ENCODE results near the gene ELOVL5. TPM values are rescaled to one million over a fixed set of nuclear protein-coding genes. Genes with fewer than 3 reads are reported as not detected.
A peak's percentile ranks its signal among the peaks of the same experiment; 100 is the strongest.
"Not testable (repeated sequence)": the region's sequence is repeated elsewhere in the genome, so short reads cannot be mapped to it uniquely, and the experiment has no call there.

Gene ELOVL5
- total and polyA plus RNA-seq, 4 donors: 22.8 to 75.5 (median 46.0) TPM

DNA sequence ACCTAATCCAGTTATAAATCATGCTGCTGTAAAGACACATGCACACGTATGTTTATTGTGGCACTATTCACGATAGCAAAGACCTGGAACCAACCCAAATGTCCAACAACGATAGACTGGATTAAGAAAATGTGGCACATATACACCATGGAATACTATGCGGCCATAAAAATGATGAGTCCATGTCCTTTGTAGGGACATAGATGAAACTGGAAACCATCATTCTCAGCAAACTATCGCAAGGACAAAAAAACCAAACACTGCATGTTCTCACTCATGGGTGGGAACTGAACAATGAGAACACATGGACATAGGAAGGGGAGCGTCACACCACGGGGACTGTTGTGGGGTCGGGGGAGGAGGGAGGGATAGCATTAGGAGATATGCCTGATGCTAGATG lies 31.5 kb downstream of the ELOVL5 start:
- H3K27ac ChIP-seq (ENCODE audit: low read depth in 1 of 2, low read length in 2 of 2); H3K4me3 ChIP-seq (ENCODE audit: low read length in 2 of 2); H3K4me1 ChIP-seq (ENCODE audit: control insufficient read depth in 1 of 2, insufficient read depth in 2 of 2, low read length in 2 of 2); intact Hi-C loops (cut with DNase I); H3K36me3 ChIP-seq (ENCODE audit: control insufficient read depth in 1 of 2, insufficient read depth in 2 of 2, low read length in 1 of 2); ATAC-seq (ENCODE audit: low FRiP score); H3K9me3 ChIP-seq (ENCODE audit: control insufficient read depth, low read length); H3K27me3 ChIP-seq (ENCODE audit: control insufficient read depth in 1 of 2, insufficient read depth in 2 of 2, low read length in 1 of 2); DNase-seq: not testable (repeated sequence)
- 67 to 70% methylated on average over 8 of the region's 8 CpGs for WGBS, 2 donors

DNA sequence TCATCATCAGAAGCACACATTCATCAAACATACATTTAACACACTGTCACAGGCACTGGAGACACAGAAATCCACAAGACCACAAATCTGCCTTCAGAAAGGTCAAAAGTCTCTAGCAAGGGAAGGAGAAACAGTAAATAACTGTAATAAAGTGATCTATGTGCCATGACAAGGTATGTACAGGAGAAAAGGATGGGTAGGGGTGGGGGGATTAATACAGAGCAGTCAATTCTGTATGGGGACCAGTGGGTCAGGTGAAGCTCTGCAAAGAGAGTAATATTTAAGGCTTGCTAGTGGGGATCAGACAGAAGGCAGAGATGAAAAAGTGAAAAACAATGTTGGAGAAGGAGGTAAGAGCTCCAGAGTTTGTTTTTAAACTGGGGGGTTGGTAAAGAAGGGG lies 32.6 kb downstream of the ELOVL5 start:
- intact Hi-C loops (cut with DNase I): no loop called here
- H3K9me3 ChIP-seq (ENCODE audit: control insufficient read depth, low read length): no peaks in the 10 kb centered on the region
- peaks cover 0 to 2% of the 10 kb centered on the region in 2 donors for H3K4me1 ChIP-seq (ENCODE audit: control insufficient read depth in 1 of 2, insufficient read depth in 2 of 2, low read length in 2 of 2)
- no peak overlapping the region for H3K4me3 ChIP-seq (ENCODE audit: low read length in 2 of 2)
- H3K27ac ChIP-seq (ENCODE audit: low read depth in 1 of 2, low read length in 2 of 2): no peak overlapping the region
- no peaks in the 10 kb centered on the region for H3K36me3 ChIP-seq (ENCODE audit: control insufficient read depth in 1 of 2, insufficient read depth in 2 of 2, low read length in 1 of 2)
- H3K27me3 ChIP-seq (ENCODE audit: control insufficient read depth in 1 of 2, insufficient read depth in 2 of 2, low read length in 1 of 2): no peaks in the 10 kb centered on the region
- DNase-seq (no peak), ATAC-seq (ENCODE audit: low FRiP score) (no peak)

DNA sequence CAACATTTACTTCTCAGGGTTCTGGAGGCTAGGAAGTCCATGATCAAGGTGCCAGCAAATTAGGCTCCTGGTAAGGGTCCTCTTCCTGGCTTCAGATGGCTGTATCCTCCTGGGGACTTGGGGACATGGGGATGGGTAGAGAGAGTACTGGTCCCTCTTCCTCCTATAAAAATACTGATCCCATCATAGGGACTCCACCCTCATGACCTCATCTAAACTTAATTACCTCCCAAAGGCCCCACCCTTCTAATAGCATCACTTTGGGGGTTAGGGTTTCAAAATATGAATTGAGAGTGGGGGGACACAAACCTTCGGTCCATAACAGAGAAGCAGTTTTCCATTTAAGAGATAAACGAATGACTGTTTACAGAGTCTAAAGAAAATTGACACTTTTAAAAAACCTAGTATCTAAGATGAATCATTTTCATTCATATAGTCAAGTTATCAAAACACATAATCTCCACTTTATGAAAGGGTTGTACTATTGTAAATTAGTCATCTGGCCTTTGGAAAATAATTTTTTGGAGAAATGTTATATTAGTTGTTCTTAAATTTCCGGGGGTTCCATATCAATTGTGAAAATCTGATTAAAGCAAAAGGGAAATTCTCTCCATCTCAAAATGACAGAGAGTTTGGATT lies 33.5 kb downstream of the ELOVL5 start:
- H3K4me3 ChIP-seq (ENCODE audit: low read length in 2 of 2): no peak overlapping the region
- H3K36me3 ChIP-seq (ENCODE audit: control insufficient read depth in 1 of 2, insufficient read depth in 2 of 2, low read length in 1 of 2): no peaks in the 10 kb centered on the region
- peaks cover 0 to 4% of the 10 kb centered on the region in 2 donors for H3K4me1 ChIP-seq (ENCODE audit: control insufficient read depth in 1 of 2, insufficient read depth in 2 of 2, low read length in 2 of 2)
- intact Hi-C loops (cut with DNase I): no loop called here
- DNase-seq: no peak
- 70 to 73% methylated on average over 3 of the region's 3 CpGs for WGBS, 2 donors
- no peak for ATAC-seq (ENCODE audit: low FRiP score)
- H3K27me3 ChIP-seq (ENCODE audit: control insufficient read depth in 1 of 2, insufficient read depth in 2 of 2, low read length in 1 of 2): no peaks in the 10 kb centered on the region
- H3K27ac ChIP-seq (ENCODE audit: low read depth in 1 of 2, low read length in 2 of 2): no peak overlapping the region
- H3K9me3 ChIP-seq (ENCODE audit: control insufficient read depth, low read length): no peaks in the 10 kb centered on the region

DNA sequence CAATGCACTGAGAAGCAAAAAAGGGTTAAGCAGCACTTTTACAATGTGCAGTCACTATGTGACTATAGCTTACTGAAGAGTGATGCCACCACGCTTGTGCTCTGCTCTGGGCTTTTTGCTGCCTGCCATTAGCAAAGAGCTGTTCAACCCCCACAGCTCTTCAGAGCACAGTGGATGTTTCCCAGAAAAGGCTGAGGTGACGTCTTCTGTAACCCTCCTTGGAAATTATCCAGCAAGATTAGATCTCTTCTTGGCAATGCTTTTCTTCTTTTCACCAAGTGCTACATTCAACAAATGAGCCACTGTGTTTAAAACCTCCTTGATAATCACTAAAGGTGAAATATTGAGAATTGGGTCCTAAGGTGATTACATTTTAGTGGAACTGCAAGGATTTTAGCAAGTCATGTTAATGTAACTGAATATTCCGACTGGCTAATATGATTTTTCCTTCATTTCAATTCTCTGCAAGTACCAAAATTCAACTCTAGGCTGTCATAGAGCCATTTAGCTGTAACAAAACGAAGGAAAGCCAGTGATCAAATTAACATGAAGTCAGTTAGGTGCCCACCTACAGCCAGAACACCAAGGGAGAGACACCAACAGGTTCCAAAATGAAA lies 34.9 kb downstream of the ELOVL5 start:
- intact Hi-C loops (cut with DNase I): no loop called here

DNA sequence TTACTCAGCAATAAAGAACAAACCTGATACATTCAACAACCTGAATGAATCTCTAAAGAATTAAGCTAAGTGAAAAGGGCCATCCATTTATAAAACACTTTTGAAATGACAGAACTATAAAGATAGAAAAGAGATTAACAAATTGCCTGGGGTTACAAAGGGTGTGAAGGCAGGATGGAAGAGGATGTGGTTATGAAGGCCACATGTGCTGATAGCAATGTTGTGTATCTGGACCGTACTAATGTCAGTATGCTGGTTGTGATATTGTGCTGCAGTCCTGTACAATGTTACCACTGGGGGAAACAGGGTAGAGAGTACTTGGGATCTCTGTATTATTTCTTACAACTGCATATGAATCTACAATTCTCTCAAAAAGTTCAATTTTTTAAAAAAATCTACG lies 36.4 kb downstream of the ELOVL5 start:
- Histone ChIP-seq H3K27ac (ENCODE audit: low read depth in 1 of 2, low read length in 2 of 2) (no peak overlapping the region), H3K9me3 (ENCODE audit: control insufficient read depth, low read length) (no peaks in the 10 kb centered on the region), H3K36me3 (ENCODE audit: control insufficient read depth in 1 of 2, insufficient read depth in 2 of 2, low read length in 1 of 2) (no peaks in the 10 kb centered on the region), H3K27me3 (ENCODE audit: control insufficient read depth in 1 of 2, insufficient read depth in 2 of 2, low read length in 1 of 2) (no peaks in the 10 kb centered on the region), H3K4me3 (ENCODE audit: low read length in 2 of 2) (no peak overlapping the region), H3K4me1 (ENCODE audit: control insufficient read depth in 1 of 2, insufficient read depth in 2 of 2, low read length in 2 of 2) (peaks cover 6 to 8% of the 10 kb centered on the region in 2 donors)
- intact Hi-C loops (cut with DNase I): no loop called here
- 75 to 87% methylated on average over 2 of the region's 2 CpGs for WGBS, 2 donors
- DNase-seq: no peak
- ATAC-seq (ENCODE audit: low FRiP score): no peak

More for the DNA sequence above, 34.9 kb downstream of the ELOVL5 start:
- Histone ChIP-seq H3K36me3 (ENCODE audit: control insufficient read depth in 1 of 2, insufficient read depth in 2 of 2, low read length in 1 of 2) (no peaks in the 10 kb centered on the region), H3K4me3 (ENCODE audit: low read length in 2 of 2) (no peak overlapping the region), H3K27me3 (ENCODE audit: control insufficient read depth in 1 of 2, insufficient read depth in 2 of 2, low read length in 1 of 2) (no peaks in the 10 kb centered on the region), H3K27ac (ENCODE audit: low read depth in 1 of 2, low read length in 2 of 2) (no peak overlapping the region), H3K9me3 (ENCODE audit: control insufficient read depth, low read length) (no peaks in the 10 kb centered on the region), H3K4me1 (ENCODE audit: control insufficient read depth in 1 of 2, insufficient read depth in 2 of 2, low read length in 2 of 2) (peaks cover 6 to 7% of the 10 kb centered on the region in 2 donors)
- DNase-seq (no peak), ATAC-seq (ENCODE audit: low FRiP score) (no peak)
- 32 to 50% methylated on average over 4 of the region's 4 CpGs for WGBS, 2 donors

DNA sequence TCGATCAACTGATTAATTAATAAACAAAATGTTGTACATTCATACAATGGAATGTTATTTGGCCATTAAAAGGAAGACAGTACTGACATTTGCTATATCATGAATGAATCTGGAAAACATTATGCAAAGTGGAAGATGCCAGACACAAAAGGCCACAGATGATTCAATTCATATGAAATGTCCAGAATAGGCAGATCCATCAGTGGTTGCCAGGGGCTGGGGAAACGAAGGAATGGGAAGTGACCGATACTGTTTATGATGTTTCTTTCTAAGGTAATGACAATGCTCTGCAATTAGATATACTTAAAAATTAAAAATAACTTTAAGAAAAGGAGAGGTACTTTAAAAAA lies 37.2 kb downstream of the ELOVL5 start:
- WGBS, 2 donors: 92 to 93% methylated on average over 3 of the region's 3 CpGs
- no peak overlapping the region for H3K27ac ChIP-seq (ENCODE audit: low read depth in 1 of 2, low read length in 2 of 2)
- H3K4me1 ChIP-seq (ENCODE audit: control insufficient read depth in 1 of 2, insufficient read depth in 2 of 2, low read length in 2 of 2): peaks cover 6 to 12% of the 10 kb centered on the region in 2 donors
- no peaks in the 10 kb centered on the region for H3K9me3 ChIP-seq (ENCODE audit: control insufficient read depth, low read length)
- no peak for DNase-seq
- intact Hi-C loops (cut with DNase I): no loop called here
- no peaks in the 10 kb centered on the region for H3K27me3 ChIP-seq (ENCODE audit: control insufficient read depth in 1 of 2, insufficient read depth in 2 of 2, low read length in 1 of 2)
- no peak for ATAC-seq (ENCODE audit: low FRiP score)
- no peak overlapping the region for H3K4me3 ChIP-seq (ENCODE audit: low read length in 2 of 2)
- no peaks in the 10 kb centered on the region for H3K36me3 ChIP-seq (ENCODE audit: control insufficient read depth in 1 of 2, insufficient read depth in 2 of 2, low read length in 1 of 2)

DNA sequence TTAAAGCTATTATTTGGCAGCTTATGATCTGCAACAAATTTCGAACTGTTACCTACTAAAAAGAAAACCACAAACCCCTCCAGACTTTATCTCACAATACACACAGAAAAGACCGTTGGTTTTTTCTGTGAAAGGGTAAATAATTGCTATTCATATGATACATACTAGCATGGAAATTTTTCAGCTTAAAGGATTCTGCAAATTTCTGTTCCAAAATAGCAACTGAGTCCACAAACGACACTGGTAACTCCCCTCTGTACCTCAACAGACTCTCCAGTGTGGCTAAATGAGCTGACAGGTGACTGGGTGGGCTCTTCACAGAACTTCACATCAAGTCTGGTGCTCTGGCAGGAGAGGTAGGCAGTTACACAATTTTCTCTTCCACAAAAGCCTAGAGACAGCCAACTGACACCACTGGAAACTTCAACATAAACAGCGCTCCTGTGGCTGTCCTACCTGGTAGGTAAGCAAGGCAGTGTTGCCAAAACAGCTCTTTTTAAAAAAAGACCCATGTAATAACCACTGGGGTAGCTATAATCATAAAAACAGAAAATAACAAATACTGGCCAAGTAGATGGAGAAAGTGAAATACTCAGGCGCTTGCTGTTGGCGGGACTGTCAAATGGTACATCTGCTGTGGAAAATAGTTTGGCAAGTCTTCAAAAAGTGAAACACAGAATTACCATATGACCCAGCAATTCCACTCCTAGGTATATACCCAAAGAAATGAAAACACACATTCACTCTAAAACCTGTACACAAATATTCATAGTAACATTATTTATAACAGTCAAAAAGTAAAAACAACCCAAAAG lies 37.8 kb downstream of the ELOVL5 start:
- no peak for ATAC-seq (ENCODE audit: low FRiP score)
- intact Hi-C loops (cut with DNase I): no loop called here
- no peaks in the 10 kb centered on the region for H3K27me3 ChIP-seq (ENCODE audit: control insufficient read depth in 1 of 2, insufficient read depth in 2 of 2, low read length in 1 of 2)
- H3K4me3 ChIP-seq (ENCODE audit: low read length in 2 of 2): no peak overlapping the region
- DNase-seq: no peak
- WGBS, 2 donors: 72 to 75% methylated on average over 6 of the region's 6 CpGs
- H3K27ac ChIP-seq (ENCODE audit: low read depth in 1 of 2, low read length in 2 of 2): no peak overlapping the region
- peaks cover 6 to 12% of the 10 kb centered on the region in 2 donors for H3K4me1 ChIP-seq (ENCODE audit: control insufficient read depth in 1 of 2, insufficient read depth in 2 of 2, low read length in 2 of 2)
- H3K36me3 ChIP-seq (ENCODE audit: control insufficient read depth in 1 of 2, insufficient read depth in 2 of 2, low read length in 1 of 2): no peaks in the 10 kb centered on the region
- no peaks in the 10 kb centered on the region for H3K9me3 ChIP-seq (ENCODE audit: control insufficient read depth, low read length)

DNA sequence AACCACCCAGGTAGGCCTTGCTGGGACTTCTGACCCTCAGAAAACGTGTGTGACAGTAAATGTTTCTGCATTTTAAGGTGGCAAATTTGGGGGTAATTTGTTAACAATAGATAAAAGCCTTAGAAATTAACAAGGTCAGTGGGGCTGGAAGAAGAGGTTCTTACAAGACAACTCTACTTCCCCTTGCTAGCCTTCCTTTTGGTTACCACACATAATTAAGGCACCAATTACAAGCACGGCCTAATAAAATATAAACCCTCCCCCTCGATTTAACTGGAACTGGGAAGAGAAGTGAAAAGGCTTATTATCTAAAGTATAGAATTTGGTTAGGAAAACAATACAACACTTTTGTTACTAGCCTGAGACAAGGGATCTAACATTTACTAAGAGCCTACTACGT lies 38.8 kb downstream of the ELOVL5 start:
- H3K9me3 ChIP-seq (ENCODE audit: control insufficient read depth, low read length): no peaks in the 10 kb centered on the region
- no peak overlapping the region for H3K4me3 ChIP-seq (ENCODE audit: low read length in 2 of 2)
- no peak for ATAC-seq (ENCODE audit: low FRiP score)
- H3K4me1 ChIP-seq (ENCODE audit: control insufficient read depth in 1 of 2, insufficient read depth in 2 of 2, low read length in 2 of 2): peaks cover 6 to 12% of the 10 kb centered on the region in 2 donors
- no peak for DNase-seq
- no peaks in the 10 kb centered on the region for H3K36me3 ChIP-seq (ENCODE audit: control insufficient read depth in 1 of 2, insufficient read depth in 2 of 2, low read length in 1 of 2)
- H3K27me3 ChIP-seq (ENCODE audit: control insufficient read depth in 1 of 2, insufficient read depth in 2 of 2, low read length in 1 of 2): no peaks in the 10 kb centered on the region
- 57 to 59% methylated on average over 4 of the region's 4 CpGs for WGBS, 2 donors
- intact Hi-C loops (cut with DNase I): no loop called here
- peak overlapping the region in 1 of 2 donors; percentile 36 for H3K27ac ChIP-seq (ENCODE audit: low read depth in 1 of 2, low read length in 2 of 2)

Data from aorta (tissue), 5 donors.